HCT116 (cell line): Measurements from ENCODE around the gene ZBTB16. TPM values are rescaled to one million over a fixed set of nuclear protein-coding genes. Genes with fewer than 3 reads are reported as not detected.

ENCODE experiments used
- ATAC-seq: fragments of 200-7000 bp; cut with Tn5 transposase; 2 replicates; pipeline ENCODE4 v1.9.1; 2020; ENCODE audit warnings: mild to moderate bottlenecking, moderate library complexity
- BruUV-seq: library from RNA; stranded (reverse); fragments of 400-500 nt; replicated peaks from 2 replicates; lab custom pipeline; 2021; lab: Mats Ljungman, UMichigan
- CTCF ChIA-PET: fragments of 300-600 bp; sonication (Branson Sonifier 250); formaldehyde crosslinking; loops from one replicate; lab custom pipeline; 2021; ENCODE audit warnings: antibody characterized with exemption; lab: Charles Lee
- POLR2A ChIA-PET: fragments of 300-600, 350-600 bp; sonication (Branson Sonifier 250); formaldehyde crosslinking; loops from one replicate; lab custom pipeline; 2021; ENCODE audit warnings: antibody characterized with exemption; lab: Charles Lee
- RAD21 ChIA-PET, 2 experiments: fragments of 300-600 bp; sonication (Branson Sonifier 250); formaldehyde crosslinking; loops; one replicate each; lab custom pipeline; 2023; ENCODE audit warnings: low total read pairs in 2 of 2; ENCODE audit not compliant: uncharacterized antibody in 2 of 2, unreplicated experiment in 2 of 2, low non-redundant PET in 1 of 2; lab: Charles Lee
- DNase-seq: peaks from one replicate; pipeline ENCODE4 v3.0.0-alpha.2; 2010; ENCODE audit warnings: low read depth, low spot score
- H2AFZ ChIP-seq: fragments of 200-600 bp; shearing (Covaris generic), sonication (generic); 2 replicates; pipeline ENCODE4 v1.6.1; 2017; ENCODE audit warnings: low read depth, mixed run types, mixed read lengths, antibody characterized with exemption, low read length; ENCODE audit not compliant: poor library complexity, severe bottlenecking
- H3K27ac ChIP-seq: 2 replicates; pipeline ENCODE4 v1.5.1; 2012; ENCODE audit warnings: low read depth, low read length
- H3K27me3 ChIP-seq: fragments of 200-600 bp; sonication (generic); 2 replicates; pipeline ENCODE4 v1.6.1; 2016; ENCODE audit warnings: mixed run types, low read length, mixed read lengths; ENCODE audit not compliant: insufficient read depth
- H3K36me3 ChIP-seq, 2 experiments: fragments of 200-500 bp in 1 of 2; fragments of 200-600 bp in 1 of 2; sonication (Bioruptor generic) in 1 of 2; sonication (generic) in 1 of 2; 2 replicates each; pipeline versions ENCODE4 v1.5.1 to v1.6.1; 2014 to 2016; ENCODE audit warnings: low read length in 2 of 2, inconsistent platforms in 1 of 2, mixed read lengths in 1 of 2, mixed run types in 1 of 2; ENCODE audit not compliant: insufficient read depth in 2 of 2, control insufficient read depth in 1 of 2
- H3K4me1 ChIP-seq, 2 experiments: fragments of 200-600 bp in 1 of 2; sonication (generic) in 1 of 2; 2 replicates each; pipeline versions ENCODE4 v1.5.1 to v1.6.1; 2012 to 2017; ENCODE audit warnings: low read length in 2 of 2, inconsistent platforms in 1 of 2, mild to moderate bottlenecking in 1 of 2, mixed read lengths in 1 of 2, mixed run types in 1 of 2, moderate library complexity in 1 of 2; ENCODE audit not compliant: insufficient read depth in 2 of 2, control insufficient read depth in 1 of 2
- H3K4me2 ChIP-seq: fragments of 200-600 bp; sonication (generic); 2 replicates; pipeline ENCODE4 v1.6.1; 2017; ENCODE audit warnings: mixed run types, low read length, mixed read lengths
- H3K4me3 ChIP-seq, 2 experiments: fragments of 200-600 bp in 1 of 2; sonication (generic) in 1 of 2; replicated peaks in 1 of 2; 2 replicates each; pipeline ENCODE4 v1.5.1; 2011 to 2016; ENCODE audit warnings: low read length in 2 of 2, control low read depth in 1 of 2, low read depth in 1 of 2, mild to moderate bottlenecking in 1 of 2, mixed read lengths in 1 of 2, mixed run types in 1 of 2
- H3K79me2 ChIP-seq: fragments of 200-600 bp; sonication (generic); 2 replicates; pipeline ENCODE4 v1.6.1; 2017; ENCODE audit warnings: mild to moderate bottlenecking, mixed run types, low read length, moderate library complexity, mixed read lengths; ENCODE audit not compliant: insufficient read depth
- H3K9ac ChIP-seq: fragments of 200-600 bp; sonication (generic); 2 replicates; pipeline ENCODE4 v1.6.1; 2016; ENCODE audit warnings: low read length, mixed read lengths
- H3K9me2 ChIP-seq: fragments of 200-600 bp; sonication (generic), shearing (Covaris generic); 2 replicates; pipeline ENCODE4 v1.6.1; 2017; ENCODE audit warnings: mixed run types, mild to moderate bottlenecking, moderate library complexity; ENCODE audit not compliant: insufficient read depth
- H3K9me3 ChIP-seq, 2 experiments: fragments of 200-500 bp in 1 of 2; fragments of 200-600 bp in 1 of 2; sonication (Bioruptor generic) in 1 of 2; sonication (generic) in 1 of 2; 2 replicates each; pipeline ENCODE4 v1.6.1; 2014 to 2017; ENCODE audit warnings: low read length in 2 of 2, mixed read lengths in 2 of 2, inconsistent platforms in 1 of 2, low read depth in 1 of 2, mild to moderate bottlenecking in 1 of 2, mixed run types in 1 of 2, moderate library complexity in 1 of 2; ENCODE audit not compliant: control insufficient read depth in 1 of 2, insufficient read depth in 1 of 2
- H4K20me1 ChIP-seq: fragments of 200-600 bp; sonication (generic), shearing (Covaris generic); 2 replicates; pipeline ENCODE4 v1.6.1; 2017; ENCODE audit warnings: mixed run types, mild to moderate bottlenecking, moderate library complexity; ENCODE audit not compliant: insufficient read depth
- EGR1 ChIP-seq: IDR thresholded peaks from 2 replicates; pipeline ENCODE4 v1.6.1; 2012; ENCODE audit warnings: low read depth
- JUND ChIP-seq: IDR thresholded peaks from 2 replicates; pipeline ENCODE4 v1.6.1; 2012
- RAD21 ChIP-seq: IDR thresholded peaks from 2 replicates; pipeline ENCODE4 v1.6.1; 2012; ENCODE audit warnings: low read depth, mild to moderate bottlenecking
- SIN3A ChIP-seq: IDR thresholded peaks from 2 replicates; pipeline ENCODE4 v1.6.1; 2012; ENCODE audit warnings: low read depth
- SP1 ChIP-seq: IDR thresholded peaks from 2 replicates; pipeline ENCODE4 v1.6.1; 2012; ENCODE audit warnings: low read depth
- SRF ChIP-seq: IDR thresholded peaks from 2 replicates; pipeline ENCODE4 v1.6.1; 2012; ENCODE audit warnings: low read depth
- intact Hi-C: fragments of 100-400 bp; cut with micrococcal nuclease; formaldehyde crosslinking; loops from 2 replicates; pipeline ENCODE4 v1.10.0; 2022
- total RNA-seq: library from RNA; stranded (reverse); gene quantifications from one replicate; pipeline ENCODE4 v1.2.1, GENCODE V29; 2021; ENCODE audit not compliant: unreplicated experiment

ZBTB16 gene
- total RNA-seq, 1 experiment from 2014 or later: 0.30 TPM

DNA sequence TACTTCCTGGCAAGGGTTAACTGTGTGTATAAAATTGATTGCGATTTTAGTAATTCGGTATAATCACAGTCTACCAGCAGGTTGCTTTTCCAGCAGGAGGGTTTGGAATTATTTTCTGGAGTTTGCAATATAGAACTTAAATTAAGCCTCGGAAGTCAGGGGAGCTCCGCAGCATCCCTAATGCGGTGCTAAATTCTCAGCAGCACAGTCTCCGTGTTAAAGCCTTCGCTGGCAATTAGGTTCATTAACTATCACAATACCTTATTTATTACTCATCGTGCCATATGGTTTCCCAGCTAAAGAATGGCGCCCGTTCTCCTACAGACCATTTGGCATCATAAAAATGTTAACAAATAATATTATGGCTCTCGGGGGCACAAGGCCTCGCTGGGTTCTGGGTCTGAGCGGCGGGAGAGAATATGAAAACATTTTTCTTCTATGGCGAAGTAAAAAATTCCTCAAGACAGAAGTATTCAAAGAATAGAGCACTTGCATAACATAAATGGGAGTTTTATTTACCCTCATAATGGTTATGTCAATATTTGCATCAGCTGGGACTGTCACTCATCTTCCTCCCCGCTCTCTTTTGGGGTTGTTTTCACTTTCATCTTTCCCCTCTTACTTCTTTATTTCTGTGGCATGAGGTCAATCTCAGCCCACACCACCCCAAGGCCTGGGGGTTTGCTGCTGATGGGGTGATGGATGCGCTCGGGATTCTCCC is 28.1 kb upstream of the ZBTB16 start:
- Histone ChIP-seq H3K9ac (no peak overlapping the region), H3K36me3 (no peaks in the 10 kb centered on the region), H3K9me3 (no peaks in the 10 kb centered on the region), H3K27ac (no peak overlapping the region), H3K79me2 (no peaks in the 10 kb centered on the region), H3K27me3 (peaks cover 27% of the 10 kb centered on the region), H2AFZ (no peak overlapping the region), H3K4me3 (no peak overlapping the region), H3K4me2 (no peak overlapping the region), H4K20me1 (no peaks in the 10 kb centered on the region), H3K4me1 (peaks cover 0 to 3% of the 10 kb centered on the region in 2 experiments; a peak in 1 of 4 replicates)
- ChIA-PET POLR2A (no interaction called here), RAD21 (no interaction called here), CTCF (no interaction called here)
- ATAC-seq: no peak
- intact Hi-C loops: no loop called here
- BruUV-seq: no TSS peak
- TF ChIP-seq RAD21 (no peak), SRF (no peak), JUND (no peak), SIN3A (no peak)
- TF ChIP-seq, all 23 proteins: peak for 0
- no peak for DNase-seq
- H3K9me2 ChIP-seq: no peaks in the 10 kb centered on the region

DNA sequence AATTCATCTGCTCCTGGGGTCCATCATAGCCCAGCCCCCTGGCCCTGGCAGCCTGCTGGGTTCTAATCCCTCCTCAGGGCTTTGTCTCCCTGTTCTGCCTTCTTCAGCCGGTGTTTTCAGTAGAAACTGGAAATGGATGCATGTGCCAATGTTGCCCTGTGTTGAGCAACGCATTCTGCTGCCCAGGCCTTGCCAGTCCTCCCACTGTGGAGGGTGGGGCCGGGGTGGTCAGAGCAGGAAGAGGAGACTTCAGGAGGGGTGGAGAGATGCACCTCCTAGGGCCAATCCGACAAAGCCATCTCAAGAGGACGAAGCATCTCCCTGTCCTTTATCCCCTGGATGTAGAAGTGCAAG is 27.6 kb upstream of the ZBTB16 start:
- intact Hi-C loops: no loop called here
- BruUV-seq: no TSS peak
- TF ChIP-seq SP1: no peak
- TF ChIP-seq EGR1: no peak
- ATAC-seq: no peak
- DNase-seq: no peak
- H3K79me2 ChIP-seq: no peaks in the 10 kb centered on the region
- H3K9ac ChIP-seq: no peak overlapping the region
- H4K20me1 ChIP-seq: no peaks in the 10 kb centered on the region
- H3K36me3 ChIP-seq: no peaks in the 10 kb centered on the region
- H3K27ac ChIP-seq: no peak overlapping the region
- H2AFZ ChIP-seq: no peak overlapping the region
- H3K4me2 ChIP-seq: no peak overlapping the region
- H3K27me3 ChIP-seq: peaks cover 25% of the 10 kb centered on the region
- POLR2A ChIA-PET: no interaction called here
- H3K4me3 ChIP-seq: no peak overlapping the region
- CTCF ChIA-PET: no interaction called here
- RAD21 ChIA-PET: no interaction called here
- H3K9me3 ChIP-seq: no peaks in the 10 kb centered on the region
- no peaks in the 10 kb centered on the region for H3K9me2 ChIP-seq
- peaks cover 0 to 4% of the 10 kb centered on the region in 2 experiments; a peak in 1 of 4 replicates for H3K4me1 ChIP-seq
